GM12878 (cell line): ENCODE data around the gene BBOF1.

Source experiments
- CTCF ChIP-seq, 3 experiments: IDR thresholded peaks in 2 of 3; conservative IDR thresholded peaks in 1 of 3; 2 replicates each; pipeline ENCODE4 v1.5.1; 2011; ENCODE audit warnings: low read depth in 3 of 3, low read length in 3 of 3, mild to moderate bottlenecking in 3 of 3, control low read depth in 2 of 3, moderate library complexity in 2 of 3, inconsistent platforms in 1 of 3, mixed read lengths in 1 of 3; ENCODE audit not compliant: control insufficient read depth in 2 of 3, insufficient read depth in 1 of 3; ENCODE audit errors: extremely low read depth in 1 of 3
- CUX1 ChIP-seq: IDR thresholded peaks from 2 replicates; pipeline ENCODE4 v1.6.1; 2012; ENCODE audit warnings: improper control_type of control experiment, low read depth, low read length; ENCODE audit not compliant: insufficient replicate concordance
- ELK1 ChIP-seq: IDR thresholded peaks from 2 replicates; pipeline ENCODE4 v1.6.1; 2012; ENCODE audit warnings: low read depth, low read length, improper control_type of control experiment
- ESRRA ChIP-seq: IDR thresholded peaks from 2 replicates; pipeline ENCODE4 v1.6.1; 2012; ENCODE audit warnings: mild to moderate bottlenecking, low read length, improper control_type of control experiment
- MTA3 ChIP-seq: IDR thresholded peaks from 2 replicates; pipeline ENCODE4 v1.6.1; 2012; ENCODE audit warnings: low read length, inconsistent platforms, borderline replicate concordance
- NBN ChIP-seq: fragments of 450-650 bp; IDR thresholded peaks from 2 replicates; pipeline ENCODE4 v1.6.1; 2016
- NFYB ChIP-seq: IDR thresholded peaks from 2 replicates; pipeline ENCODE4 v1.6.1; 2011; ENCODE audit warnings: low read depth, mild to moderate bottlenecking, low read length, improper control_type of control experiment, moderate library complexity; ENCODE audit not compliant: insufficient read depth
- NRF1 ChIP-seq: conservative IDR thresholded peaks from 2 replicates; pipeline ENCODE4 v1.6.1; 2011; ENCODE audit warnings: mild to moderate bottlenecking, low read depth, low read length, improper control_type of control experiment
- TBL1XR1 ChIP-seq: IDR thresholded peaks from 2 replicates; pipeline ENCODE4 v1.6.1; 2012; ENCODE audit warnings: low read depth, low read length, improper control_type of control experiment
- TCF12 ChIP-seq: IDR thresholded peaks from 2 replicates; pipeline ENCODE4 v1.6.1; 2011; ENCODE audit warnings: low read depth, mild to moderate bottlenecking, low read length
- ZNF217 ChIP-seq: fragments of 450-650 bp; IDR thresholded peaks from 2 replicates; pipeline ENCODE4 v1.6.1; 2017; ENCODE audit warnings: antibody characterized with exemption, mild to moderate bottlenecking
- ZNF274 ChIP-seq: IDR thresholded peaks from one replicate; pipeline ENCODE4 v1.8.0; 2011; ENCODE audit not compliant: insufficient read length, insufficient read depth

- no peak for TF ChIP-seq CTCF (IDR thresholded peaks at IDR 0.05 in 2 of 3, conservative IDR thresholded peaks at IDR 0.05 in 1 of 3; ENCODE audit: control insufficient read depth in 2 of 3, extremely low read depth in 1 of 3, insufficient read depth in 1 of 3, low read depth in 3 of 3, low read length in 3 of 3)
- no peak for TF ChIP-seq ESRRA
- TF ChIP-seq NFYB = no peak
- TF ChIP-seq ZNF274 = no peak
- no peak for TF ChIP-seq TBL1XR1
- TF ChIP-seq TCF12 = no peak
- no peak for TF ChIP-seq ELK1
- no peak for TF ChIP-seq MTA3
- TF ChIP-seq ZNF217 = no peak
- no peak for TF ChIP-seq NRF1
- TF ChIP-seq CUX1 = no peak
- no peak for TF ChIP-seq NBN
Measured at GRCh38 chr14:74064883-74065282, 45.7 kb downstream of the BBOF1 start.
